HCT116 (cell line): ENCODE measurements around the gene PTGES2. TPM values are rescaled to one million over a fixed set of nuclear protein-coding genes. Genes with fewer than 3 reads are reported as not detected.
A peak's percentile ranks its signal among the peaks of the same experiment; 100 is the strongest.

Experiments used
- ATAC-seq: fragments of 200-7000 bp; cut with Tn5 transposase; 2 replicates; pipeline ENCODE4 v1.9.1; 2020; ENCODE audit warnings: mild to moderate bottlenecking, moderate library complexity
- BruUV-seq: library from RNA; stranded (reverse); fragments of 400-500 nt; replicated peaks from 2 replicates; lab custom pipeline; 2021; lab: Mats Ljungman, UMichigan
- CTCF ChIA-PET: fragments of 300-600 bp; sonication (Branson Sonifier 250); formaldehyde crosslinking; loops from one replicate; lab custom pipeline; 2021; ENCODE audit warnings: antibody characterized with exemption; lab: Charles Lee
- POLR2A ChIA-PET: fragments of 300-600, 350-600 bp; sonication (Branson Sonifier 250); formaldehyde crosslinking; loops from one replicate; lab custom pipeline; 2021; ENCODE audit warnings: antibody characterized with exemption; lab: Charles Lee
- RAD21 ChIA-PET, 2 experiments: fragments of 300-600 bp; sonication (Branson Sonifier 250); formaldehyde crosslinking; loops; one replicate each; lab custom pipeline; 2023; ENCODE audit warnings: low total read pairs in 2 of 2; ENCODE audit not compliant: uncharacterized antibody in 2 of 2, unreplicated experiment in 2 of 2, low non-redundant PET in 1 of 2; lab: Charles Lee
- DNase-seq: peaks from one replicate; pipeline ENCODE4 v3.0.0-alpha.2; 2010; ENCODE audit warnings: low read depth, low spot score
- H2AFZ ChIP-seq: fragments of 200-600 bp; shearing (Covaris generic), sonication (generic); 2 replicates; pipeline ENCODE4 v1.6.1; 2017; ENCODE audit warnings: low read depth, mixed run types, mixed read lengths, antibody characterized with exemption, low read length; ENCODE audit not compliant: poor library complexity, severe bottlenecking
- H3K27ac ChIP-seq: 2 replicates; pipeline ENCODE4 v1.5.1; 2012; ENCODE audit warnings: low read depth, low read length
- H3K27me3 ChIP-seq: fragments of 200-600 bp; sonication (generic); 2 replicates; pipeline ENCODE4 v1.6.1; 2016; ENCODE audit warnings: mixed run types, low read length, mixed read lengths; ENCODE audit not compliant: insufficient read depth
- H3K36me3 ChIP-seq, 2 experiments: fragments of 200-500 bp in 1 of 2; fragments of 200-600 bp in 1 of 2; sonication (Bioruptor generic) in 1 of 2; sonication (generic) in 1 of 2; 2 replicates each; pipeline versions ENCODE4 v1.5.1 to v1.6.1; 2014 to 2016; ENCODE audit warnings: low read length in 2 of 2, inconsistent platforms in 1 of 2, mixed read lengths in 1 of 2, mixed run types in 1 of 2; ENCODE audit not compliant: insufficient read depth in 2 of 2, control insufficient read depth in 1 of 2
- H3K4me1 ChIP-seq, 2 experiments: fragments of 200-600 bp in 1 of 2; sonication (generic) in 1 of 2; 2 replicates each; pipeline versions ENCODE4 v1.5.1 to v1.6.1; 2012 to 2017; ENCODE audit warnings: low read length in 2 of 2, inconsistent platforms in 1 of 2, mild to moderate bottlenecking in 1 of 2, mixed read lengths in 1 of 2, mixed run types in 1 of 2, moderate library complexity in 1 of 2; ENCODE audit not compliant: insufficient read depth in 2 of 2, control insufficient read depth in 1 of 2
- H3K4me2 ChIP-seq: fragments of 200-600 bp; sonication (generic); 2 replicates; pipeline ENCODE4 v1.6.1; 2017; ENCODE audit warnings: mixed run types, low read length, mixed read lengths
- H3K4me3 ChIP-seq, 2 experiments: fragments of 200-600 bp in 1 of 2; sonication (generic) in 1 of 2; replicated peaks in 1 of 2; 2 replicates each; pipeline ENCODE4 v1.5.1; 2011 to 2016; ENCODE audit warnings: low read length in 2 of 2, control low read depth in 1 of 2, low read depth in 1 of 2, mild to moderate bottlenecking in 1 of 2, mixed read lengths in 1 of 2, mixed run types in 1 of 2
- H3K79me2 ChIP-seq: fragments of 200-600 bp; sonication (generic); 2 replicates; pipeline ENCODE4 v1.6.1; 2017; ENCODE audit warnings: mild to moderate bottlenecking, mixed run types, low read length, moderate library complexity, mixed read lengths; ENCODE audit not compliant: insufficient read depth
- H3K9ac ChIP-seq: fragments of 200-600 bp; sonication (generic); 2 replicates; pipeline ENCODE4 v1.6.1; 2016; ENCODE audit warnings: low read length, mixed read lengths
- H3K9me2 ChIP-seq: fragments of 200-600 bp; sonication (generic), shearing (Covaris generic); 2 replicates; pipeline ENCODE4 v1.6.1; 2017; ENCODE audit warnings: mixed run types, mild to moderate bottlenecking, moderate library complexity; ENCODE audit not compliant: insufficient read depth
- H3K9me3 ChIP-seq, 2 experiments: fragments of 200-500 bp in 1 of 2; fragments of 200-600 bp in 1 of 2; sonication (Bioruptor generic) in 1 of 2; sonication (generic) in 1 of 2; 2 replicates each; pipeline ENCODE4 v1.6.1; 2014 to 2017; ENCODE audit warnings: low read length in 2 of 2, mixed read lengths in 2 of 2, inconsistent platforms in 1 of 2, low read depth in 1 of 2, mild to moderate bottlenecking in 1 of 2, mixed run types in 1 of 2, moderate library complexity in 1 of 2; ENCODE audit not compliant: control insufficient read depth in 1 of 2, insufficient read depth in 1 of 2
- H4K20me1 ChIP-seq: fragments of 200-600 bp; sonication (generic), shearing (Covaris generic); 2 replicates; pipeline ENCODE4 v1.6.1; 2017; ENCODE audit warnings: mixed run types, mild to moderate bottlenecking, moderate library complexity; ENCODE audit not compliant: insufficient read depth
- ATF3 ChIP-seq: IDR thresholded peaks from 2 replicates; pipeline ENCODE4 v1.6.1; 2012
- CBX3 ChIP-seq: IDR thresholded peaks from 2 replicates; pipeline ENCODE4 v1.6.1; 2012; ENCODE audit warnings: low read depth
- CEBPB ChIP-seq: IDR thresholded peaks from 2 replicates; pipeline ENCODE4 v1.6.1; 2012; ENCODE audit warnings: low read depth
- CTCF ChIP-seq, 3 experiments: fragments of 200-600 bp in 1 of 3; sonication (generic) in 1 of 3; IDR thresholded peaks in 2 of 3; conservative IDR thresholded peaks in 1 of 3; 2 replicates each; pipeline ENCODE4 v1.5.1; 2012 to 2017; ENCODE audit warnings: low read depth in 2 of 3, low read length in 2 of 3, antibody characterized with exemption in 1 of 3, borderline replicate concordance in 1 of 3, control low read depth in 1 of 3, mild to moderate bottlenecking in 1 of 3, mixed read lengths in 1 of 3, mixed run types in 1 of 3, moderate library complexity in 1 of 3; ENCODE audit not compliant: insufficient read depth in 1 of 3
- EGR1 ChIP-seq: IDR thresholded peaks from 2 replicates; pipeline ENCODE4 v1.6.1; 2012; ENCODE audit warnings: low read depth
- EZH2 ChIP-seq: fragments of 200-600 bp; sonication (generic); IDR thresholded peaks from 2 replicates; pipeline ENCODE4 v1.6.1; 2017; ENCODE audit warnings: antibody characterized with exemption, mixed run types
- EZH2phosphoT487 ChIP-seq: fragments of 200-600 bp; IDR thresholded peaks from 2 replicates; pipeline ENCODE4 v1.6.1; 2018; ENCODE audit warnings: antibody characterized with exemption, borderline replicate concordance
- FOSL1 ChIP-seq: IDR thresholded peaks from 2 replicates; pipeline ENCODE4 v1.6.1; 2012; ENCODE audit warnings: low read depth
- JUND ChIP-seq: IDR thresholded peaks from 2 replicates; pipeline ENCODE4 v1.6.1; 2012
- POLR2AphosphoS5 ChIP-seq: IDR thresholded peaks from 2 replicates; pipeline ENCODE4 v1.6.1; 2011; ENCODE audit warnings: mild to moderate bottlenecking, low read depth, low read length, moderate library complexity
- SP1 ChIP-seq: IDR thresholded peaks from 2 replicates; pipeline ENCODE4 v1.6.1; 2012; ENCODE audit warnings: low read depth
- TCF7L2 ChIP-seq: IDR thresholded peaks from 2 replicates; pipeline ENCODE4 v1.7.0; 2011; ENCODE audit warnings: borderline replicate concordance, inconsistent platforms; ENCODE audit not compliant: insufficient read depth, insufficient read length; ENCODE audit errors: extremely low read depth
- ZBTB33 ChIP-seq: IDR thresholded peaks from 2 replicates; pipeline ENCODE4 v1.6.1; 2011; ENCODE audit warnings: mild to moderate bottlenecking, low read length, moderate library complexity; ENCODE audit not compliant: insufficient replicate concordance; ENCODE audit errors: extremely low read depth
- ZNF274 ChIP-seq: fragments of 200-500 bp; sonication (Bioruptor generic); IDR thresholded peaks from 2 replicates; pipeline ENCODE4 v1.6.1; 2014; ENCODE audit warnings: mild to moderate bottlenecking, low read depth, low read length, inconsistent platforms
- intact Hi-C: fragments of 100-400 bp; cut with micrococcal nuclease; formaldehyde crosslinking; loops from 2 replicates; pipeline ENCODE4 v1.10.0; 2022
- total RNA-seq: library from RNA; stranded (reverse); gene quantifications from one replicate; pipeline ENCODE4 v1.2.1, GENCODE V29; 2021; ENCODE audit not compliant: unreplicated experiment

The PTGES2 gene
- total RNA-seq, 1 experiment from 2014 or later = 148 TPM

- ATAC-seq = no peak
- intact Hi-C loops = no loop called here
- no peaks in the 10 kb centered on the region for H3K9me2 ChIP-seq
- H3K79me2 ChIP-seq = peaks cover 5% of the 10 kb centered on the region; the same call in 1 of the 2 replicates
- no peak overlapping the region for H3K9ac ChIP-seq
- no peaks in the 10 kb centered on the region for H3K9me3 ChIP-seq
- H3K4me3 ChIP-seq = no peak overlapping the region
- ChIA-PET CTCF (no interaction called here), POLR2A (no interaction called here), RAD21 (no interaction called here)
- H2AFZ ChIP-seq = no peak overlapping the region
- H3K4me2 ChIP-seq = no peak overlapping the region
- peaks cover 3 to 4% of the 10 kb centered on the region in 2 experiments; a peak in 3 of 4 replicates for H3K4me1 ChIP-seq
- peaks cover 6 to 21% of the 10 kb centered on the region in 2 experiments; a peak in 3 of 4 replicates for H3K36me3 ChIP-seq
- TF ChIP-seq EZH2phosphoT487 (no peak), TCF7L2 (no peak), POLR2AphosphoS5 (0 out of 2 replicates have a peak, but pooled peaks have one; percentile 13), EZH2 (no peak)
- TF ChIP-seq, all 23 proteins: peak for 1
- H4K20me1 ChIP-seq = no peaks in the 10 kb centered on the region
- BruUV-seq = no TSS peak
- H3K27me3 ChIP-seq = no peaks in the 10 kb centered on the region
- H3K27ac ChIP-seq = no peak overlapping the region
- no peak for DNase-seq
Measured at GRCh38 chr9:128118971-128119665, 8.4 kb downstream of the PTGES2 start.

DNA sequence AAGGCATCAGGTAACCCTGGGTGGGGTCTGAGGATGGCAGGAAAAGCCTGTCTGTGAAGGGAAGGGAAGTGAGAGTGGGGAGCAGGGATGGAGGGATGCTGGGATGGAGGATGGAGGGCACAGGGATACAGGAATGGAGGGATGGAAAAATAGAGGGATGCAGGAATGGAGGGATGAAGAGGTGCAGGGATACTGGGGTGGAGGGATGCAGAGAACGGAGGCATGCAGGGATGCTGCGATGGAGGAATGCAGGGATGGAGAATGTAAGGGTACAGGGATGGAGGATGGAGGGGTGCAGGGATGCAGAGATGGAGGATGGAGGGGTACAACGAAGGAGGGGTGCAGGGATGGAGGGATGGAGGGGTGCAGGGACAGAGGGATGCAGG, 9.1 kb downstream of the PTGES2 start:
- no peaks in the 10 kb centered on the region for H4K20me1 ChIP-seq
- DNase-seq (no peak), ATAC-seq (0 out of 2 replicates have a peak, but pooled peaks have one; percentile 2)
- H3K36me3 ChIP-seq = peaks cover 6 to 15% of the 10 kb centered on the region in 2 experiments; a peak in 3 of 4 replicates
- ChIA-PET CTCF (interaction anchor here (0.7 to 1.8 kb wide), 14 partner anchors 10 to 198 kb away, joined by 3 to 14 read pairs (median 6); partner anchors contain the start of genes PIP5KL1 and PTGES2), RAD21 (interaction anchor here in 1 of 2 experiments (0.9 kb wide), 1 partner anchor 21 kb away, joined by 4 read pairs; no protein-coding TSS in a partner anchor), POLR2A (no interaction called here)
- no peaks in the 10 kb centered on the region for H3K9me2 ChIP-seq
- BruUV-seq = no TSS peak
- no peak for TF ChIP-seq CBX3
- no peak for TF ChIP-seq ZNF274
- no peak for TF ChIP-seq POLR2AphosphoS5
- no peak for TF ChIP-seq CEBPB
- TF ChIP-seq EZH2 = no peak
- TF ChIP-seq JUND = no peak
- no peak for TF ChIP-seq EZH2phosphoT487
- TF ChIP-seq FOSL1 = no peak
- TF ChIP-seq CTCF (IDR thresholded peaks at IDR 0.05 in 2 of 3, conservative IDR thresholded peaks at IDR 0.05 in 1 of 3; ENCODE audit: borderline replicate concordance in 1 of 3, insufficient read depth in 1 of 3, low read depth in 2 of 3, low read length in 2 of 3) = no peak
- no peak for TF ChIP-seq SP1
- no peak for TF ChIP-seq EGR1
- TF ChIP-seq ZBTB33 = no peak
- no peak for TF ChIP-seq ATF3
- peaks cover 3 to 4% of the 10 kb centered on the region in 2 experiments; a peak in 3 of 4 replicates for H3K4me1 ChIP-seq
- H3K27ac ChIP-seq = no peak overlapping the region
- H3K9me3 ChIP-seq = no peaks in the 10 kb centered on the region
- H3K4me3 ChIP-seq = no peak overlapping the region
- no peak overlapping the region for H2AFZ ChIP-seq
- no peak overlapping the region for H3K9ac ChIP-seq
- no peaks in the 10 kb centered on the region; the same call in 1 of the 2 replicates for H3K79me2 ChIP-seq
- intact Hi-C loops = no loop called here
- H3K4me2 ChIP-seq = no peak overlapping the region
- no peaks in the 10 kb centered on the region for H3K27me3 ChIP-seq
